Esophagus muscularis mucosa (tissue), 3 donors: ENCODE measurements around the gene LRRC14B.

Experiments
- CTCF ChIP-seq, 3 experiments: fragments of 200-600 bp in 2 of 3; fragments of 450-650 bp in 1 of 3; sonication (generic) in 2 of 3; IDR thresholded peaks; one replicate each; pipeline ENCODE4 v1.5.1; 2017 to 2019; ENCODE audit warnings: antibody characterized with exemption in 3 of 3, mild to moderate bottlenecking in 2 of 3, moderate library complexity in 1 of 3
- EP300 ChIP-seq: sonication (generic); formaldehyde crosslinking; IDR thresholded peaks from one replicate; pipeline ENCODE4 v1.6.1; 2017; ENCODE audit warnings: antibody characterized with exemption

GRCh38 chr5:176296-176823 is 14.9 kb upstream of the LRRC14B start:
- no peak for TF ChIP-seq EP300
- TF ChIP-seq CTCF (IDR thresholded peaks at IDR 0.05), result no peak
